GM19467 (cell line): ENCODE data around the gene KIN.
"Not testable (repeated sequence)": the region's sequence is repeated elsewhere in the genome, so short reads cannot be mapped to it uniquely, and the experiment has no call there.

ENCODE experiments used
- ATAC-seq: cut with Tn5 transposase; IDR thresholded peaks from one replicate; pipeline ENCODE4 v1.9.1; 2021; ENCODE audit warnings: mild to moderate bottlenecking, moderate library complexity; ENCODE audit not compliant: unreplicated experiment

Gene KIN

DNA sequence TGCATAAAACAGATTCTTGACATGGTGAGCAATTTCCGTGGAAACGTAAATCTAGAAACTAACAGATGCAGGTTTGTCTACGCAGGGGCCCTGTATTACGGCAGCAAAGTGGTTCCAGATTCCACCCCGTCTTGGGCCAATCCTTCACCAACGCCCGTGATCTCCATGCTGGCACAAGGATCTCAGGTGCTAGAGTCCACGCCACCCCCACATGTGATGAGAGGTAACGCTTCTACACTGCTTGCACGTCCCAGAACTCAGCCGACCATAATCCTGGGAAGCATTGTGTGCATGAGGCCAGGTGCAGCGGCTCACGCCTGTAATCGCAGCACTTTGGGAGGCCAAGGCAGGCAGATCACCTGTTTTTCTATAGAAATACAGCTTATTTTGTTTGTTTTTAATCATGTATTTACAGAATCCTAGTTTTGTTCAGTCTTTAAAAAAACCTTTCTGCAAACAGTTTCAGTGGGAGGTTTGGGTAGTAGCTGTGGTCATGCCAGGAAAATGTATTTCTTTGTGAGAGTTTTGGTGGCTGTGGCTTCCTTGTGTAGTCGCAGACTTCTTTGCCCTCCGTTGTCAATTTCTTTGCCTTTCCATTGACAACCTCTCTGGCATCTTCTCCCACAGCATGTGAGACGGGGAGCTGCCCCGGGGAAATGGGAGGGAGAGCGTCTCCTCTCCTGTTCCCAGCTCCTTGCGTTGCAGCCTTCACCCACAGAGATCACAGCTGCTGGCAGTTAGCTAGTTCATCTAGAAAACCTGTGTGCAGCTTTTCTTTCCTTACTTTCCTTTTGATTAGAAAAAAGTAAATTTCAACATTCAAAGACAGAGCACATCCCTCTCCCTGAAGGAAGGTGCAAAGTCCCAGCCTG, 49.0 kb downstream of the KIN start:
- ATAC-seq, result no peak

- no peak for ATAC-seq
Measured at GRCh38 chr10:7734821-7735220, 53.0 kb downstream of the KIN start.

DNA sequence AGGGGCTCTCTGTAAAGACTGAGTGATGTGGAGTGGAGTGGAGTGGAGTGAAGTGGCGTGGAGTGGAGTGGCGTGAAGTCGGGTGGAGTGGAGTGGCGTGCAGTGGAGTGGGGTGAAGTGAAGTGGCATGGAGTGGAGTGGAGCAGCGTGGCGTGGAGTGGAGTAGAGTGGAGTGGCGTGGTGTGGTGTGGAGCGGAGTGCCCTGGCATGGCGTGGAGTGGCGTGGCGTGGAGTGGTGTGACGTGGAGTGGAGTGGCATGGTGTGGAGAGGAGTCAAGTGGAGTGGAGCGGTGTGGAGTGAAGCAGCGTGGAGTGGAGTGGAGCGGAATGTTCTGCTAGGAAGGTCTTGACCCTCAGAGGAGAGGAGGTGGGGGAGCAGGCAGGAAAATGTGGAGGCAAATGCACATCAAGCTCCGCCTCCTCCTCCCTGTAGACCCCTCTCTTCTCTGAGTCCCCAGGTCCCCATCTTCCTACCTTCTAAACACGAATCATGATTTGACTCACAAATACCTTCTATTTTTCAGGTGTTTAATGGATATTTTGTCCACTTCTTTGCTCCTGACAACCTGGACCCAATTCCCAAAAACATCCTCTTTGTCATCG, 64.8 kb downstream of the KIN start:
- ATAC-seq, result no peak

- no peak for ATAC-seq
Measured at GRCh38 chr10:7720478-7720877, 67.3 kb downstream of the KIN start.

DNA sequence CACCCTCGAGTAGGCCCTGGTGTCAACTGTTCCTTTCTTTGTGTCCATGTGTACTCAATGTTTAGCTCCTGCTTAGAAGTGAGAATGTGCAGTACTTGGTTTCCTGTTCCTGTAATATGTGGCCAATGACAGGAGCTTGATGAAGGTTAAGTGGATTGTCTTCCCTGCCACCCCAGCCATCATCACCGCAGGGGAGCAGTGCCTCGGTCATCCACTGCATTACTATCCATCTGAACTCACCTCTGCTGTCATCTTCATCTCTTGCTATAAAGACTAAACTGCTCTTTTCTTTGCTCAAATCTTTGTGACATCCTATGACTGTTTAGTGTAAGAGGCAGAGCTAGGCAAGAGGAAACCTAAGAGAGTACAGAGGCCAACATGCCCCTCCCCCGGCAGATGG, 69.1 kb downstream of the KIN start:
- no peak for ATAC-seq

DNA sequence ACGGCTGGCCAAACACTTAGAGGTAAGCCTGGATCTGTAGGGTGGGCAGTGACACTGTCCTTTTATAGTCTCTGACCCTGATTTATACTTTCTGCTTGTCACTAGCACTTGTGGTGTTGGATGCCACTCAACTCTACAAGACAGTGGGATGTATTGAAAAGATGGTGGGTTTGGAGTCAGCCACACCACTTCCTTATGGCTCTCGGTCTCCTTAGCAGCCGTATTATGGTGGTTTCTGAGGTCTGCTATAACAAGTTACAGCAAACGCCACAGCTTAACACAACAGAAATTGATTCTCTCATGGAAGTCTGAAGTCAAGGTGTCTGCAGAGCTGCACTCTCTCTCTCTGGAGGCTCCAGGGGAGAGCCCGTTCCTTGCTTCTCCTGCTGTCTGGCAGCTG, 70.0 kb downstream of the KIN start:
- no peak for ATAC-seq

DNA sequence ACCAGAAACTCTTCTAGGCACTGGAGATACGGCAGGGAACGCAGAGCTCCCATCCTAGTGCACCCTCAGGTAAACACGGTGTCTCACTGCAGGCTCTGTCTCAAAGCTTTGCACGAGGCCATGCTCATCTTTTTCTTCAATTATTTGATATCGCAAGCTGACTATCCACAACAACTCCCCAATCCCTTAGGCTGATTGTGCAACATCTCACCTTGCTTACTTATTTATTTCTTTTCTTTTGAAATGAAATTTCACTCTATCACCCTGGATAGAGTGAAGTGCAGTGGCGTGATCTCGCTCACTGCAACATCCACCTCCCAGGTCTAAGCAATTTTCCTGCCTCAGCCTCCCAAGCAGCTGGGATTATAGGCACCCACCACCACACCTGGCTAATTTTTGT, 72.3 kb downstream of the KIN start:
- ATAC-seq, result no peak

DNA sequence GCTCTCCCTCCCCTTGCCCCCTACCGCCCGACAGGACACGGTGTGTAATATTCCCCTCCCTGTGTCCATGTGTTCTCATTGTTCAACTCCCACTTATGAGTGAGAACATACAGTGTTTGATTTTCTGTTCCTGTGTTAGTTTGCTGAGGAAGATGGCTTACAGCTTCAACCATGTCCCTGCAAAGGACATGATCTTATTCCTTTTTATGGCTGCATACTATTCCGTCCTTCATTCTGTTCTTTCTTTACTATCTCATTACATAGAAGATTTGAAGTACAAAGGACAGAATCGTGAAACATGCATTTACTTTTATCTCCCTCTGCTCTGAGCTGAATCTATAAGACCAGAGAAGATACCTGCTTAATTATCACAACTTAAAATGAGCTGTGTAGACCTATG, 76.7 kb downstream of the KIN start:
- ATAC-seq, result not testable (repeated sequence)

- no peak for ATAC-seq
Measured at GRCh38 chr10:7710446-7710845, 77.3 kb downstream of the KIN start.

DNA sequence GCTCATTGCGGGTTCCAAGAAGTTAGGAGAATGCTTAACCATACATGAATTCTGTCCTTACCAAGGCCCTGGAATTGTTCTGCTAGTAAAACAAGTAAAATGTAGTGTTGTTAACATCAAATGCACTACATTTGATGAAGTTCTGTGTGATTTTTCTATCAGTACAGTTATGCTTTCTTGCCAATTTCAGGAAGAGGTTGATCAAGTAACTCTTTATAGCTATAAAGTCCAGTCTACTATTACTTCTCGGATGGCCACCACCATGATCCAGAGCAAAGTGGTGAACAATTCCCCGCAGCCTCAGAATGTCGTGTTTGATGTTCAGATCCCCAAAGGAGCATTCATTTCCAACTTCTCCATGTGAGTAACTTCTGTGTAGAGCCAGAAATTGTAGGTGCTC, 79.0 kb downstream of the KIN start:
- no peak for ATAC-seq

DNA sequence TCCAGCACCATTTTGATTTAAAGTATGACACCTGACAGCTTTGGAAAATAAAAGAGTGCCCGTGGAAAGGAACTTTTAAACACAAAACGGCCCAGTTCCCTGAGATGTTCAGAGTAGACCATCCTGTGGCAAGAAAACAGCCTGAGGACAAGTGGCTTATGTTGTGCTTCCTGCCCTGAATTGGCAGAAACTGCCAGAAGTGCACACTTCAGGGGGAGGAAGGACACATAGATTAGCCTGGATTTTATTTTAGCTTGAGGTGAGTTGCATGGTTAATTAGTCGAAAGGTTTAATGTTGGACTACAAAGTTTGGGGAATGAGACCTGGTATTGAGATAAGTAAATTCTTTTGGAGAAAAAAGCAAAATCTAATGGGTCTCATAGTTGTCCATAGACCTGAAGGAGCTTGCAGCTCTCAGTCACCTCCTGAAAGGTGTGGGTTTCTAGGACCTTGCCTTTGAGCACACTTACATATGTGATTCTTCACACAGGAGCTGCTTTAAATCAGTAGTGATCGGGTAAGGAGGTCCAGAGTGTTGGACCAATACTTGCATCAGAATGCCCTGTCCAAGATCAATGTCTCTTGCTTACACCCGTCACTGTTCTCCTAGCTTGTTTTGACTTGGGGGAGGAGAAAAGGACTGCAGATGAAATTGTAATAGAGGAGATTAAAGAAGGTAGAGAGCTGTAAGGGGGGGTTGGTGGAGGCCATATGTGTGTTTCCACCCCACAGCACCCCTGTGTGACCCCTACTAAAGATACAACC, 79.8 kb downstream of the KIN start:
- no peak for ATAC-seq

DNA sequence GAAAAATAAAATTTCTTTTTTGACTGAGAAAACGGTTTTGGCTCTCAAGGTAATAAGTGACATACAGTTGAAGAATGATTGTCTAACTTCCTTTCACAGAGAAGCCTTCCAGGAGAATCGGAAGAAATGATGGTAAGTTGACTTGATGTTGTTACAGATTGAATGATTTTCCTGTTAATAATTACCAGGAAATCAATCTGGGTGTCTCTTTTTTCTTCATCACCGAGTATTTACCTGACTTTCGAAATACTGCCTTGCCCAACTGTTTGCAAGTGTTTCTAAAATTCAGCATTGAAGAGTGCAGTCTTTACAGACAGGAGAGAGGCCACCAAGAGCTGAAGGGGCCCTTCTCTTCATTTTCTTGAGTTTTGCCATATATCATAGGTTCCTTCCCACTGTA, 80.7 kb downstream of the KIN start:
- no peak for ATAC-seq

GRCh38 chr10:7706534-7707073, 81.2 kb downstream of the KIN start:
- ATAC-seq, result no peak

GRCh38 chr10:7705341-7705740, 82.5 kb downstream of the KIN start:
- ATAC-seq, result no peak

- ATAC-seq, result no peak
Measured at GRCh38 chr10:7704071-7705016, 83.4 kb downstream of the KIN start.

DNA sequence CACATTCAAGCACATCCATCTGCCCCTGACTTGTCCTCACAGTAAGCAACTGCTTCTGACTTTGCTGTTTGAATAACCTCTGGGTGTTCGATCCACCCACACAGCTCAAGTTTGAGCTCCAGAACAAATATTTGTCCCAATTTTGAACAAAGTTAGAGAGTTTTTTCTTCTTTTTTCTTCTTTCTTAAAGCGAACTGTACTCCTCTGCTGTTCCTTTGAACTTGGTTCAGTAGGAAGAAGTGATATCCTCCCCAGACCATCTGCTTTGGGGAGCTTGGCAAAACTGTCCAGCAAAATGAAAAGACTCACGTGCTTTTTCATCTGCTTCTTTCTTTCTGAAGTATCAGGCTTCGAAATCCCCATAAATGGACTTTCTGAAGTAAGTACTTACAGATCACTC, 84.7 kb downstream of the KIN start, which contains the start of gene ITIH2:
TSS of gene ITIH2 (plus strand) at position 177 of the 400 bp plus-strand sequence. CDS start at position 296, 119 bp downstream.
- ATAC-seq, result no peak

DNA sequence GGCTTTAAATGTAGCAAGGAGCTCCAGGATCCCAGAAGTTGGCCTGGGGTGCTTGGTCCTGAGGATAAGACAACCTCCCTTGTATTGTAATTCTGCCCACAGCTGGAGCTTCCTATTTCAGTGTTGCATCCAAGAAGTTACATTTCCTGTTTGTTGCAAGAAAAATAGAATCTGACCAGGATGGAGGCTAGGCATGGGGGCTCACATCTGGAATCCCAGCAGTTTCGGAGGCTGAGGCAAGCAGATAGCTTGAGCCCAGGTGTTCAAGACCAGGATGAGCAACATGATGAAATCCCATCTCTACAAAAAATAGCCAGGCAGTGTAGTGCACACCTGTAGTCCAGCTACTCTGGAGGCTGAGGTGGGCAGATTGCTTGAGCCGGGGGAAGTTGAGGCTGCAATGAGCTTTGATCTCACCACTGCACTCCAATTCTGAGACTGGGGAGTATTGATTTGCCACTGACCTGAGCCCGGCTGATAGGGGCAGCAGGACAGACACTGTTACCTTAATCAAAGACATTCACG, 85.4 kb downstream of the KIN start:
- ATAC-seq, result no peak

- no peak for ATAC-seq
Measured at GRCh38 chr10:7701158-7701742, 86.5 kb downstream of the KIN start.
